Brain microvascular endothelial cell (primary cell): ENCODE results near the gene SIN3B.

Source experiments
- DNase-seq: peaks from one replicate; pipeline ENCODE4 v3.0.0-alpha.2; 2020
- H3K27ac ChIP-seq: fragments of 250-450 bp; sonication (Bioruptor Pico); 2 replicates; pipeline ENCODE4 v1.5.1; 2020; ENCODE audit warnings: mild to moderate bottlenecking, moderate library complexity
- H3K27me3 ChIP-seq: fragments of 250-450 bp; sonication (Bioruptor Pico); replicated peaks from 2 replicates; pipeline ENCODE4 v1.5.1; 2020; ENCODE audit warnings: mild to moderate bottlenecking
- H3K36me3 ChIP-seq: fragments of 250-450 bp; sonication (Bioruptor Pico); replicated peaks from 2 replicates; pipeline ENCODE4 v1.5.1; 2020; ENCODE audit warnings: mild to moderate bottlenecking
- H3K4me3 ChIP-seq: 2 replicates; pipeline ENCODE4 v1.5.1; 2011; ENCODE audit warnings: low read depth, mild to moderate bottlenecking, control low read depth, low read length, moderate library complexity
- CTCF ChIP-seq: IDR thresholded peaks from 2 replicates; pipeline ENCODE4 v1.5.1; 2011; ENCODE audit warnings: low read depth, mild to moderate bottlenecking, moderate library complexity, low read length, control low read depth, inconsistent platforms; ENCODE audit errors: missing control alignments
- in situ Hi-C: cut with HindIII; loops from 2 replicates; pipeline ENCODE4 v1.10.0; 2017; ENCODE audit warnings: low sequenced_read_pairs, low pct_ligation_motif_present

The SIN3B gene

DNA sequence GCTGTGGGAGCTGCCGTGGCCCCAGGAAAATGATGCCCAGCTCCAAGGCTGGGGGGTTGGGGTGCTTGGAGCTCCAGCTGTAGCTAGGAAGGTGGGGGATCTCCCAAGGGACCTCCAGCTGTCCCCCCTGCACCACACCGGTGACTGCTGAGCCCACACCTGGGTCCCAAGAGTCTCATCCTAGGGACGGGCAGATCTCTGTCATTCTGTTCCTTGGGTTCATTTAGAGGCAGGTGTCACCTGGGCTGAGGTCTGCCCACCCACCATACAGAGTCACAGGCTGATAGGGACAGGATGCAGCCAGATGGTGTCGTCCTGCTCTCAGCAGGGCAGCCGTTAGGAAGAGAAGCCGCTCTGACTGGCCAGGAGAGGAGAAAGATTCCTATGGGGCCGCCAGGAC is 64.9 kb downstream of the SIN3B start:
- Histone ChIP-seq H3K27ac (no peak overlapping the region), H3K36me3 (no peaks in the 10 kb centered on the region), H3K4me3 (no peak overlapping the region), H3K27me3 (no peaks in the 10 kb centered on the region)
- DNase-seq: no peak
- TF ChIP-seq CTCF: no peak
- in situ Hi-C loops: no loop called here

DNA sequence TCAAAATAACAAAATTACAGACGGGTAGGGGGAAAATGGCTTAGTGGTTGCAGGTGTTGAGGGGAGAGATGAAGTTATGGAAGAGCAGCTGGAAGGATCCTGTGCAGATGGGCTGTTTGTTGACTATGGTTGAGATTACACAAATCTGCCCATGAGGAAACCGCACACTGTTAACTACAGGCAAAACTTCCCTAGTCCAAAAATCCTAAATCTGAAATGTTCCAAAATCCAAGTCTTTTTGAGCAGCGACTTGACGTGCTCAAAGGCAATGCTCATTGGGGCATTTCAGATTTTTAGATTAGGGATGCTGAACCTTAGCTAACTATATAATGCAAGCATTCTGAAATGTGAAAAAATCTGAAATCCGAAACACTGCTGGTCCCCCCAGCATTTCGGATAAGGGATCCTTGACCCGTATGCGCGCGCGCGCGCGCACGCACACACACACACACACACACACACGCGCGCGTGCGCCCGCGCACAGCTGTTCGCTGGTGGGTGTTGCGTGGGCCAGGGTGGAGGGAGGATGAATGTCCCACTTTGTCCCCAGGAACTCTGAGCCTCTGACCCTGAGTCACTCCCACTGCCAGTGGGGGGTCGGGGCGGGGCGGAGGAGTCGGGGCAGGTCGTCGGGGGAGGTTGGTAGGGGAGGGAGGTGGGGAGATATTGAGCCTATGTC is 66.4 kb downstream of the SIN3B start:
- TF ChIP-seq CTCF: no peak
- no peak for DNase-seq
- no peak overlapping the region for H3K27ac ChIP-seq
- in situ Hi-C loops: no loop called here
- no peaks in the 10 kb centered on the region for H3K36me3 ChIP-seq
- H3K27me3 ChIP-seq: no peaks in the 10 kb centered on the region
- H3K4me3 ChIP-seq: no peak overlapping the region

GRCh38 chr19:16896146-16897028 is 67.2 kb downstream of the SIN3B start:
- Histone ChIP-seq H3K27me3 (no peaks in the 10 kb centered on the region), H3K4me3 (peak overlapping the region; percentile 43), H3K27ac (no peak overlapping the region), H3K36me3 (no peaks in the 10 kb centered on the region)
- in situ Hi-C loops: no loop called here
- no peak for DNase-seq
- TF ChIP-seq CTCF: no peak

GRCh38 chr19:16897029-16897855 is 68.0 kb downstream of the SIN3B start:
- in situ Hi-C loops: no loop called here
- Histone ChIP-seq H3K27ac (no peak overlapping the region), H3K36me3 (no peaks in the 10 kb centered on the region), H3K27me3 (no peaks in the 10 kb centered on the region), H3K4me3 (peak overlapping the region; percentile 56)
- no peak for TF ChIP-seq CTCF
- peak; percentile 91 for DNase-seq

DNA sequence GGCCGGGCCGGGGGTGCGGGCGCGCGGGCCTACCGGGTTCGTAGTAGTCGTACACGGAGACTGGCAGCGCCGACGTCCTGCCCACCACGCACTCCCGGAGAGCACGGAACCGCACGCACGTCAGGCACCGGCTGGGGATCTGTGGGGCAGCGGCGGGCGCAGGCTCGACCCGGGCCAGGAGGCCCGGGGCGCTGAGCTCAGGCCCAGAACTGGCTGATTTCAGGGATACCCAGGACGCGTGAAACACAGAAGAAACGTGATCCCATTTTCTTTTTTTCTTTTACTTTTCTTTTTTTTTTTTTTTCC is 68.6 kb downstream of the SIN3B start:
- Histone ChIP-seq H3K27ac (no peak overlapping the region), H3K4me3 (peak overlapping the region; percentile 56), H3K27me3 (no peaks in the 10 kb centered on the region), H3K36me3 (no peaks in the 10 kb centered on the region)
- in situ Hi-C loops: no loop called here
- DNase-seq: no peak
- TF ChIP-seq CTCF: no peak
